ENCODE measurements around the gene PIR.

GRCh38 chrX:15475021-15475420, 18.1 kb downstream of the PIR start:
- TF ChIP-seq, protein P1, sequence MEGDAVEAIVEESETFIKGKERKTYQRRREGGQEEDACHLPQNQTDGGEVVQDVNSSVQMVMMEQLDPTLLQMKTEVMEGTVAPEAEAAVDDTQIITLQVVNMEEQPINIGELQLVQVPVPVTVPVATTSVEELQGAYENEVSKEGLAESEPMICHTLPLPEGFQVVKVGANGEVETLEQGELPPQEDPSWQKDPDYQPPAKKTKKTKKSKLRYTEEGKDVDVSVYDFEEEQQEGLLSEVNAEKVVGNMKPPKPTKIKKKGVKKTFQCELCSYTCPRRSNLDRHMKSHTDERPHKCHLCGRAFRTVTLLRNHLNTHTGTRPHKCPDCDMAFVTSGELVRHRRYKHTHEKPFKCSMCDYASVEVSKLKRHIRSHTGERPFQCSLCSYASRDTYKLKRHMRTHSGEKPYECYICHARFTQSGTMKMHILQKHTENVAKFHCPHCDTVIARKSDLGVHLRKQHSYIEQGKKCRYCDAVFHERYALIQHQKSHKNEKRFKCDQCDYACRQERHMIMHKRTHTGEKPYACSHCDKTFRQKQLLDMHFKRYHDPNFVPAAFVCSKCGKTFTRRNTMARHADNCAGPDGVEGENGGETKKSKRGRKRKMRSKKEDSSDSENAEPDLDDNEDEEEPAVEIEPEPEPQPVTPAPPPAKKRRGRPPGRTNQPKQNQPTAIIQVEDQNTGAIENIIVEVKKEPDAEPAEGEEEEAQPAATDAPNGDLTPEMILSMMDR (IDR thresholded peaks at IDR 0.05), result no peak
- TF ChIP-seq POLR2A (IDR thresholded peaks at IDR 0.05), result no peak
